ENCODE data around the gene ARHGEF40. TPM values are rescaled to one million over a fixed set of nuclear protein-coding genes. Genes with fewer than 3 reads are reported as not detected.

ARHGEF40 gene
- total and polyA plus RNA-seq, 7 donors: 12.5 to 48.5 (median 17.5) TPM

DNA sequence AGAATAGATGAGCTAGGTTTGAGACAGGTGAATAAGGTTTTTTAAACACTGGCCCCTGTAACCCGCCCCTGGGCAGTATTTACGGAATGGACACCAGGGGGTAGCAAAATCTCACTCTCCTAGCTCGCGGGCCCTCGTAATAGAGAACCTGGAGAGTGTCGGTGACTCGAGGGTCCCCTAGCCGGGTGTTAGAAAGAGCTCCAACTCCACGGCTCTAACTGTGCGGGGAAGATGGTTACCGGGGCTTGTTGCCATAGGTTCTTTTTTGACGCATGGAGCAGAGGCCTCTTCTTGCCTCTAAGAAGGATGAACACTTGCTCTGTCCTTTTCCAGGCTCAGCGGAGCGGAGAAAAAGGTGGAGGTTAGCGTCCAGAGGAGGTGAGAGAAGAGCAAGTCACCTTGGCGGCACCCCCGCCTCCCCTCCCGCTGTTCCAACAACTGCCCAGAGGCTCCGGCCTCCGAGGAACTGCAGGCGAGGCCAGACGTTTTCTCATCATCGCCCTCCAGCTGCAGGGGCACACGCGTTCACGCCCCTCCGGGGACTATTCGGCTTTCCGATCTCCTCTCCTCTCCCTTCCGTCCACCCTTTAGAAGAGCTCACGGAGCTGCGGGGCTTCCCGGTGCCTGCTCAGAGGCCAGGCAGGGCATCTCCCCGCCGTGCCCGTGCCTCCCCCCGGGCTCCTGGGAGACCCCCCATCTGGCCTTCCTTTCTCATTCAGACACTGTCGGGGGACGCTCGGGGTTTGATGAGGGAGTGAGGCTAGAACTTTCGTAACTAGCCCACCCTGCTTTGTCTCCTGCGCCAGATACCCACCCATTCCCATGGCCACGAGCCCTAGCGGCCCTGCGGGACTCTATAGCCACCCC is 1.4 kb upstream of the ARHGEF40 start:
- Histone ChIP-seq H3K27me3 (no peaks in the 10 kb centered on the region), H3K27ac (peak overlapping the region; percentile 87 to 93 (median 88)), H3K9me3 (no peaks in the 10 kb centered on the region), H3K4me3 (peak overlapping the region; percentile 60 to 85 (median 64)), H3K36me3 (no peaks in the 10 kb centered on the region), H3K4me1 (peaks cover 0 to 39% (median 36%) of the 10 kb centered on the region in 4 donors)
- TF ChIP-seq, protein P1, sequence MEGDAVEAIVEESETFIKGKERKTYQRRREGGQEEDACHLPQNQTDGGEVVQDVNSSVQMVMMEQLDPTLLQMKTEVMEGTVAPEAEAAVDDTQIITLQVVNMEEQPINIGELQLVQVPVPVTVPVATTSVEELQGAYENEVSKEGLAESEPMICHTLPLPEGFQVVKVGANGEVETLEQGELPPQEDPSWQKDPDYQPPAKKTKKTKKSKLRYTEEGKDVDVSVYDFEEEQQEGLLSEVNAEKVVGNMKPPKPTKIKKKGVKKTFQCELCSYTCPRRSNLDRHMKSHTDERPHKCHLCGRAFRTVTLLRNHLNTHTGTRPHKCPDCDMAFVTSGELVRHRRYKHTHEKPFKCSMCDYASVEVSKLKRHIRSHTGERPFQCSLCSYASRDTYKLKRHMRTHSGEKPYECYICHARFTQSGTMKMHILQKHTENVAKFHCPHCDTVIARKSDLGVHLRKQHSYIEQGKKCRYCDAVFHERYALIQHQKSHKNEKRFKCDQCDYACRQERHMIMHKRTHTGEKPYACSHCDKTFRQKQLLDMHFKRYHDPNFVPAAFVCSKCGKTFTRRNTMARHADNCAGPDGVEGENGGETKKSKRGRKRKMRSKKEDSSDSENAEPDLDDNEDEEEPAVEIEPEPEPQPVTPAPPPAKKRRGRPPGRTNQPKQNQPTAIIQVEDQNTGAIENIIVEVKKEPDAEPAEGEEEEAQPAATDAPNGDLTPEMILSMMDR (IDR thresholded peaks at IDR 0.05): peak; percentile 54 to 72 (median 62)
- TF ChIP-seq POLR2A (IDR thresholded peaks at IDR 0.05): no peak
- TF ChIP-seq POLR2AphosphoS5 (IDR thresholded peaks at IDR 0.05): no peak
- no peak for TF ChIP-seq EP300 (IDR thresholded peaks at IDR 0.05)
- intact Hi-C loops (cut with DNase I): no loop called here
- DNase-seq: peak; percentile 83
- 8 to 14% methylated on average over 45 of the region's 45 CpGs for WGBS, 2 donors

DNA sequence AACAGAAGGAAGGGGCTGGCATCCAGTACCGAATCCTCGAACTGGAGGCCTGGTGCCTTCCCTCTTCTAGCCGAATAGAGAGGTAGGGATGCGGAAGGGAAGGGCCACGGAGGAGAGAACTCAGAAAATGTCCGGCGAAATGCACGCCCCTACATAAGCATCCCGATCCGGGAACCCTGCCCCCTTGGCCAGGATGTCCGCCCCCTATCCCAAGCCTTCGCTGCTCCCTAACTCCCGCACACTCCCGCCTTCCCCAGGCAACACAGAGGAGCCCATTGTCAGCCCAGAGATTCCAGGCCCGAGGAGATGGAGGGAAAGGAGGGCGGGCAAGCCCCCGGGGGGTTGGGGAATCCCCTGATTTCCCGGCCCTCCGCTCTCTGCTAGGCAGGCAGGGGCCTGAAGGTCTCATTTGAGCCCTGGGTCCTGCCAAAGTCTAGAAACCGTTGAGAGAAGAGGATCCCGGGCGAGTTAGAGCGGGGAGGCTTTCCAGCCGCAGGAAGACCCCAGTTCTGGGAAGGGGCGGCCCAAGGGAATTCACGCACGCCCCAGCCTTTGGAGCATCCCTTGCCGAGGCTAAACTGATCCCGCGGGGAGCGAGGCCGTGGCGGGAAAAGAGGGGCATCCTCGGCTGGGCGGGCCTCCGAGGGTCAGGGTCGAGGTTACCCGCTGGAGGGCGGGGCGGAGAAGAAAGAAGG is 569 bp upstream of the ARHGEF40 start:
- H3K27me3 ChIP-seq: no peaks in the 10 kb centered on the region
- H3K4me3 ChIP-seq: peak overlapping the region; percentile 60 to 85 (median 64)
- WGBS, 2 donors: 2 to 4% methylated on average over 40 of the region's 40 CpGs
- peaks cover 0 to 7% (median 3%) of the 10 kb centered on the region in 4 donors for H3K36me3 ChIP-seq
- H3K9me3 ChIP-seq: no peaks in the 10 kb centered on the region
- H3K4me1 ChIP-seq: peaks cover 0 to 39% (median 36%) of the 10 kb centered on the region in 4 donors
- H3K27ac ChIP-seq: peak overlapping the region; percentile 87 to 93 (median 88)
- TF ChIP-seq POLR2AphosphoS5 (IDR thresholded peaks at IDR 0.05) (peak in 1 of 4 donors; percentile 23), POLR2A (IDR thresholded peaks at IDR 0.05) (no peak)
- no peak for DNase-seq
- intact Hi-C loops (cut with DNase I): loop anchor here (1.0 to 2.0 kb wide), 2 partner anchors 35 to 45 kb away; partner anchors contain the start of gene NDRG2

DNA sequence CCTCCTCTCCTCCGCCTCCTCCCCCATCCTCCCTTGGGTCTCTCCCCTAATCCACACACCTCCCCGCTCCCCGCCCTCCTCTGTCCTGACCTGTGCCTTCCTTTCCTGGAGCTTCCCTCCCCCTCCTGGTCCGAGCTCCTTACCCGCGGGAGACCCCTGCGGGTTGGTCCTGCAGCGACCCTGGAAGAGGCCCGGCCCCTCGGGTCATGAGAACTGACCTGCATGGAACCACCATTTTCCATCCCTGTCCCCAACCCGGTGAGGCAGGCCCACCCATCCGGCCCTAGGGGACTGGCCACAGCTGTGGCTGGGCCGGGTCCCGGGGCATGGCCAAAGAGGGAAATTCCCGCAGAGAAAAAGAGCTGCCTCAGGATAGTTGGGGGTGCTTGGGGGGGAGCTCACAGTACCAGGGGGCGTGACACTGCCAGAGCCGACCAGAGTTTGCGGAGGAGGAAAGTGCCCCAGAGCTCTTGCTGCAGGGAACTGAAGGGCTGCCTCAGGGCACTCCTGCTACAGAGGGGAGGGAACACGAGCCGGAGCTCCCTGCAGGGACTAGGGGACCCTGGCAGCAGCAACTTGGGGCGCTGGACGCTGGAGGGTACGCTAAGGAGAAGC is 613 bp downstream of the ARHGEF40 start:
- intact Hi-C loops (cut with DNase I): loop anchor here (1.0 to 2.0 kb wide), 3 partner anchors 22 to 46 kb away; partner anchors contain the start of gene NDRG2
- Histone ChIP-seq H3K4me1 (peaks cover 0 to 39% (median 36%) of the 10 kb centered on the region in 4 donors), H3K27me3 (no peaks in the 10 kb centered on the region), H3K9me3 (no peaks in the 10 kb centered on the region), H3K27ac (peak overlapping the region; percentile 87 to 93 (median 88)), H3K4me3 (peak overlapping the region; percentile 60 to 85 (median 64)), H3K36me3 (peaks cover 0 to 18% (median 9%) of the 10 kb centered on the region in 4 donors)
- no peak for DNase-seq
- WGBS, 2 donors: 0 to 1% methylated on average over 23 of the region's 23 CpGs
- TF ChIP-seq POLR2AphosphoS5 (IDR thresholded peaks at IDR 0.05) (no peak), POLR2A (IDR thresholded peaks at IDR 0.05) (no peak), EP300 (IDR thresholded peaks at IDR 0.05) (no peak)
- TF ChIP-seq, protein P1 (IDR thresholded peaks at IDR 0.05): no peak

DNA sequence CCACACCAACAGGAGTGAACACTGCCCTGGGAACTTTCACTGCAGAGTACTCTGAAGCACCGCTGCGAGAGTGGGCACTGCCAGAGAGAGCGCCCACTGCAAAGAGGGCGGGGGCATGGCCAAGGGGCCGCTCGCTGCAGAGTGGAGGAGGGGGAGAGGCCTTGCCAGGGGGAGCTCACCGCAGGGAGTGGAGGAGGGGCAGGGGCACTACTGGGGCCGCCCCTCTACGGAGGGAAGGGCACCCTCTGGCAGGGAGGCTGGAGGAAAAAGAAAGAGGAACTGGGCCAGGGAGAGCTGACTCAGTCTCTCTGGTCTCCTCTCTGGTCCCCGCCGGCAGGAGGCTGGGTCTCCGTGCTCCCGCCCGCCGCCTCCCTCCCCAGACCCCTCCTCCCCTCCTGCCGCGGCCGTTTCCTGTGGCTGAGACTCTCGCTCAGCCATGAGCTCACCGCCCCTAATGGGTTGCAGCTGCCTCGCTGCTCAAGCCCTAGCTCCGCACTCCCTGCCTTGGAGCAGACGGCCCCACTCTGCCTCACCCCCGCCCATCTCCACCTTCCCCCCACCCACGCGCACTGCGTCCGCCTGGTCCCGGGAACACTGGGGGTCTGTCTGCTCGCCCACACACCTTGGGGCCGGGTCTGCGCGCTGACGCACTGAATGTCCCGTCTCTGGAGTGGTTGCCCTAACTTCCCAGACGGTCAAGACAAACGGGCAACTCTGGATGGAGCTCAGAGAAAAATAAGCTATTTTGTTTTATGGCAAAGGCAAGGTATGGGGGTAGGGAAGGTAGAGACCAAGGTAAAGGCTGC is 1.3 kb downstream of the ARHGEF40 start:
- peak; percentile 94 for DNase-seq
- Histone ChIP-seq H3K27me3 (no peaks in the 10 kb centered on the region), H3K9me3 (no peaks in the 10 kb centered on the region), H3K4me1 (peaks cover 0 to 39% (median 36%) of the 10 kb centered on the region in 4 donors), H3K4me3 (peak overlapping the region; percentile 60 to 85 (median 64)), H3K27ac (peak overlapping the region; percentile 87 to 93 (median 88)), H3K36me3 (peaks cover 0 to 26% (median 16%) of the 10 kb centered on the region in 4 donors)
- TF ChIP-seq, protein P1 (IDR thresholded peaks at IDR 0.05): no peak
- peak in 3 of 4 donors; percentile 34 to 72 (median 52) for TF ChIP-seq POLR2AphosphoS5 (IDR thresholded peaks at IDR 0.05)
- intact Hi-C loops (cut with DNase I): loop anchor here (1.0 to 2.0 kb wide), 2 partner anchors 21 to 47 kb away; partner anchors contain the start of gene NDRG2
- 1% methylated on average over 37 of the region's 37 CpGs for WGBS, 2 donors
